Right lobe of liver (tissue), 4 donors: ENCODE results near the gene DENND11.

Experiments used
- POLR2A ChIP-seq: fragments of 450-650 bp; IDR thresholded peaks from one replicate; pipeline ENCODE4 v1.6.1; 2017; ENCODE audit warnings: antibody characterized with exemption, mild to moderate bottlenecking
- TF ChIP-seq, protein P1 (sequence below), 4 donors: fragments of 200-600 bp in 3 of 4; fragments of 450-650 bp in 1 of 4; IDR thresholded peaks; one replicate each; pipeline versions ENCODE4 v1.5.1 to v1.8.0; 2016 to 2022; ENCODE audit warnings: antibody characterized with exemption in 4 of 4, mild to moderate bottlenecking in 2 of 4
- donor health status: DM: no; HTN: no; CAD: no.
- donor health status: DM: no; HTN: no; CAD: no.
- donor health status: DM: no; HTN: yes; CAD: no.

- TF ChIP-seq, protein P1, sequence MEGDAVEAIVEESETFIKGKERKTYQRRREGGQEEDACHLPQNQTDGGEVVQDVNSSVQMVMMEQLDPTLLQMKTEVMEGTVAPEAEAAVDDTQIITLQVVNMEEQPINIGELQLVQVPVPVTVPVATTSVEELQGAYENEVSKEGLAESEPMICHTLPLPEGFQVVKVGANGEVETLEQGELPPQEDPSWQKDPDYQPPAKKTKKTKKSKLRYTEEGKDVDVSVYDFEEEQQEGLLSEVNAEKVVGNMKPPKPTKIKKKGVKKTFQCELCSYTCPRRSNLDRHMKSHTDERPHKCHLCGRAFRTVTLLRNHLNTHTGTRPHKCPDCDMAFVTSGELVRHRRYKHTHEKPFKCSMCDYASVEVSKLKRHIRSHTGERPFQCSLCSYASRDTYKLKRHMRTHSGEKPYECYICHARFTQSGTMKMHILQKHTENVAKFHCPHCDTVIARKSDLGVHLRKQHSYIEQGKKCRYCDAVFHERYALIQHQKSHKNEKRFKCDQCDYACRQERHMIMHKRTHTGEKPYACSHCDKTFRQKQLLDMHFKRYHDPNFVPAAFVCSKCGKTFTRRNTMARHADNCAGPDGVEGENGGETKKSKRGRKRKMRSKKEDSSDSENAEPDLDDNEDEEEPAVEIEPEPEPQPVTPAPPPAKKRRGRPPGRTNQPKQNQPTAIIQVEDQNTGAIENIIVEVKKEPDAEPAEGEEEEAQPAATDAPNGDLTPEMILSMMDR (IDR thresholded peaks at IDR 0.05): no peak
- no peak for TF ChIP-seq POLR2A
These were observed 30.1 kb downstream of the DENND11 start for GRCh38 chr7:141671705-141672496.
